WERI-Rb-1 (cell line): Measurements from ENCODE around the gene NUPR1.
"Not testable (repeated sequence)": the region's sequence is repeated elsewhere in the genome, so short reads cannot be mapped to it uniquely, and the experiment has no call there.

ENCODE experiments used
- DNase-seq: peaks from one replicate; pipeline ENCODE4 v3.0.0-alpha.2; 2020
- H3K27ac ChIP-seq: fragments of 250-450 bp; sonication (Bioruptor Pico); 2 replicates; pipeline ENCODE4 v1.5.1; 2020; ENCODE audit warnings: mild to moderate bottlenecking, moderate library complexity
- H3K27me3 ChIP-seq: fragments of 250-450 bp; sonication (Bioruptor Pico); 2 replicates; pipeline ENCODE4 v1.5.1; 2021; ENCODE audit warnings: mild to moderate bottlenecking, low read depth, moderate library complexity; ENCODE audit not compliant: insufficient read depth, severe bottlenecking
- H3K36me3 ChIP-seq: fragments of 250-450 bp; sonication (Bioruptor Pico); 2 replicates; pipeline ENCODE4 v1.5.1; 2020; ENCODE audit warnings: mild to moderate bottlenecking, moderate library complexity
- H3K4me3 ChIP-seq: 2 replicates; pipeline ENCODE4 v1.5.1; 2011; ENCODE audit warnings: low read depth, mild to moderate bottlenecking, control low read depth, low read length
- H3K9me3 ChIP-seq: fragments of 250-450 bp; sonication (Bioruptor Pico); 2 replicates; pipeline ENCODE4 v1.5.1; 2021; ENCODE audit warnings: mild to moderate bottlenecking, moderate library complexity; ENCODE audit not compliant: severe bottlenecking
- CTCF ChIP-seq: IDR thresholded peaks from 2 replicates; pipeline ENCODE4 v1.5.1; 2011; ENCODE audit warnings: low read depth, mild to moderate bottlenecking, control low read depth, inconsistent platforms, low read length

Gene NUPR1

DNA sequence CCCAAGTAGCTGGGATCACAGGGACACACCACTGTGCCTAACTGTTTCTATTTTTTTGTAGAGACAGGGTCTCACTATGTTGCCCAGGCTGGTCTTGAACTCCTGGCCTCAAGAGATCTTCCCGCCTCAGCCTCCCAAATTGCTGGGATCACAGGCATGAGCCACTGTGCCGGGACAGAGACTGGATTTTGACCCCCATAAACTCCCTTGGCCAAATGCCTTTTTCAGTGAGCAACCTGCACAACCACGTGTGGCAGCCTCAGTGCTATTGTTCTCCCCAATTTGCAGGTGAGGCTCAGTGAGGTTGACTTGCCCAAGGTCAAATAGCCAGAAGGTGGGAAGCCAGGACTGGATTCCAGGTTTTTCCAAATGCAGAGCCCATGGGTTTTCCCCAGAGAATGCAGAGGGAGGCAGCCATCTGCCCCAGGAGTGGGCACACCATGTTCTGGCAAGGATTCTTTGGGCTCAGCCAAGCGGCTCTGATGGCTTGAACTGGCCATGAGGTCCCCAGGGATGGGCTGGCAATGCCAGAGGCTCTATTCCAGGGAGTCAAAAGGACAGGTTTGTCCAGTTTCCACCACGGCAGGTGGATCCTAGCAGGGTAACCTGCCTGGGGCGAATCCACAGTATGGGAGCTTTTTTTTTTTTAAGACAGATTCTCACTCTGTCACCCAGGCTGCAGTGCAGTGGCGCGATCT lies 33.9 kb downstream of the NUPR1 start:
- H3K36me3 ChIP-seq: no peaks in the 10 kb centered on the region
- no peaks in the 10 kb centered on the region for H3K27me3 ChIP-seq
- no peak for TF ChIP-seq CTCF
- no peak overlapping the region for H3K27ac ChIP-seq
- H3K9me3 ChIP-seq: no peaks in the 10 kb centered on the region
- no peak overlapping the region for H3K4me3 ChIP-seq
- no peak for DNase-seq

DNA sequence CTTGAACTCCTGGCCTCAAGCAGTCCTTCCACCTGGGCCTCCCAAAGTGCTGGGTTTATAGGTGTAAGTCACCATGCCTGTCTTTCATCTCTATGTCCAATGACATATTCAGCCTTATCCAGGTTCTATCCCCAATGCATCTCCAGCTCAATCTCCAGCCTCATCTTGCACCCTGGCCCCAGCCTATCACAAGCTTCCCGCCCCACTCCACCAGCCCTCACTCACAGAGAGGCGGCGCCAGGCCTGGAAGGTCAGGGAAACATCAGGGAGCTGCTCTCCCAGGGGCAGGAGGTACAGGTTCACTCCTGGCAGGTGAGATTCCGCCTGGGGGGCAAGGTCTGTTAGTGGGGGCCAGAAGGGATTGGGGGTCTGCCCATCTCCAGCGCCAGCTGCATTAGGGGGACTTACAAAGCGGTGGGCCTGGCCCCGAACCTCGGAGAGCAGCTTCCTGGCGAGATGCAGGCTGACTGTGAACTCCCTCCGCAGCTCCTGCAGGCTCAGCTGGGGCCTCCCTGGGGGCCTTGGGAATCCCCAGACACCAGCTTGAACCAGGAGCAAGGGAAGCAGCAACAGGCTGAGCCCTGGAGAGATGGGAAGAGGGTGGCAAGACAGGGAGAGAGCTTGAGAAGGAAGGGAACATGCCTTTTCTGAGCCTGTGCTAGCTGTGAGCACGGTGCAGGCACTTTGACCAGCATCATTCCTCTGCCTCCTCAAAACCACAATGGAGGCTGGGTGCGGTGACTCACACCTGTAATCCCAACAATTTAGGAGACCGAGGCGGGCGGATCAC lies 35.1 kb downstream of the NUPR1 start:
- TF ChIP-seq CTCF: no peak
- no peak for DNase-seq
- H3K27ac ChIP-seq: no peak overlapping the region

DNA sequence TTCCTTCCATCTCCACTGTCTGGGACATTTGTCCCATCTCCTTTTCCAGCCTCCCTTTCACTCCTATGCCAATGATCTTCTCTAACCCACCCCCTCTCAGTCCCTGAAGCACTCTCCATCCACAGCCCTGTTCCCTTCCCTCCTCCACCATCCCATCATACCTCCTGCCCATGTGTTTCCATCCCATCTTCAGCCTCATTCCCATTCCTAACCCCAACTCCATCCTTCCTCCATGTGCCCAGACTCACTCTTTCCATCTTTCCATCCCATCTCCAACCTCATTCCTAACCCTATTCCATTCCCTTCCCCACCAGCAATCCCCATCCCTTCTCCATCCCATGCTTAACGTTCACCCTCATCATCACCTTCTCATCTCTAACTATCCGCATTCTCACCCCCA lies 36.5 kb downstream of the NUPR1 start:
- H3K27me3 ChIP-seq: no peaks in the 10 kb centered on the region
- no peaks in the 10 kb centered on the region for H3K9me3 ChIP-seq
- no peak overlapping the region for H3K27ac ChIP-seq
- TF ChIP-seq CTCF: no peak
- H3K36me3 ChIP-seq: no peaks in the 10 kb centered on the region
- H3K4me3 ChIP-seq: no peak overlapping the region
- no peak for DNase-seq

More for the DNA sequence above, 35.1 kb downstream of the NUPR1 start:
- Histone ChIP-seq H3K4me3 (no peak overlapping the region), H3K27me3 (no peaks in the 10 kb centered on the region), H3K9me3 (no peaks in the 10 kb centered on the region), H3K36me3 (no peaks in the 10 kb centered on the region)

DNA sequence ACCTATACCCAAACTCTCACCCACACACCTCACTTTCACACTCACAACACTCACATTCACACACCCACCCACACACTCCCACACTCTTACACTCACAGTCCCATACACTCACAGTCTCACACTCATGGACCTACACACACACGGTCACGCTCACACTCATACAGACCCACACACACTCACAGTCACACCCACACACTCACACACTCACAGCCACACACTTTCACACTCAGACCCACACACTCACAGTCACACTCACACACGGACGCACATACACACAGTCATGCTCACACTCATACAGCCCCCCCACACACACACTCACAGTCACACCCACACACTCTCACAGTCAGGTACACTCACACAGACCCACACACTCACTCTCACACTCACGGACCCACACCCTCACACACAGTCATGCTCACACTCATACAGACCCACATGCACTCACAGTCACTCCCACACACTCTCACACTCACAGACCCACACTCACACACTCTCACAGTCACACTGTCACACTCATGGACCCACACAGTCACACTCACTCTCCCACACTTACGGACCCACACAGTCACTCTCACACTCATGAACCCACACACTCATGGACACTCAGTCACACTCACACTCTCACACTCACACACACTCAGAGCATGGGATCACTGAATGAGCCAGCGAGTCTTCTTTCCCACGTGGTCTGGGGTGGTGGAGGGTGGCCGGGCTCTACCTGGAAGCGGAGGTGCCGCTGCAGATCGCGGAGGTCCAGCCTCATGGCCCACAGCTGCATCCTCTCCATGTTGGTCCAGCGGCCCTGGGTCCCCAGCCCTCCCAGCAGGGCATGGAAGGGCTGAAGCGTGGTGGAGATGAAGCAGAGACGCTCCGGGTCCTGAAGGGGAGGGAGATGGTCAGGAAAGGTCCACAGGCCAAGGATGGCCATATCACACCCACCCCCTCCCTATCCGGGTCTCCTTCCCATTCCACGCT lies 37.2 kb downstream of the NUPR1 start:
- no peak for TF ChIP-seq CTCF
- no peak overlapping the region for H3K27ac ChIP-seq
- no peaks in the 10 kb centered on the region for H3K9me3 ChIP-seq
- no peak for DNase-seq
- no peaks in the 10 kb centered on the region for H3K27me3 ChIP-seq
- H3K36me3 ChIP-seq: no peaks in the 10 kb centered on the region
- H3K4me3 ChIP-seq: no peak overlapping the region

DNA sequence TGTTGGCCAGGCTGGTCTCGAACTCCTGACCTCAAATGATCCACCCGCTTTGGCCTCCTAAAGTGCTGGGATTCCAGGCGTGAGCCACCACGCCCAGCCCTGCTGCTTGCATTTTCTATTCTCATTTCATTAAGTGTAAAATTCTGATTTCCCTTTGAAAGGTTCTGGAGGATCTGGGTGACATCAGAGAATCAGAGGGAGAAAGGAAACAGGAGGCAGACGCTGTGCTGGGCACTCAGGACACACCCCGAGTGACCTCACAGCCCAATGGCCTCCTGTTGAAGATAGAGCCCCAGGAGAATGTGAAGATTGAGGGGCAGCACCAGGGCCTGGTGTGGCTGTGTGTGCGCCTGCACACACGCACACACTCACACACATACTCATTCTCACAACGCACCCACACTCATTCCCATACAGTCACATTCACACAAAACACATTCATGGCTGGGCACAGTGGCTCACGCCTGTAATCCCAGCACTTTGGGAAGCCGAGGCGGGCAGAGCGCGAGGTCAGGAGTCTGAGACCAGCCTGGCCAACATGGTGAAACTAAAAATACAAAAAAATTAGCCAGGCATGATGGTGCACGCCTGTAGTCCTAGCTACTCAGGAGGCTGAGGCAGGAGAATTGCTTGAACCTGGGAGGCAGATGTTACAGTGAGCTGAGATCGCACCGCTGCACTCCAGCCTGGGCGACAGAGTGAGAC lies 38.1 kb downstream of the NUPR1 start:
- not testable (repeated sequence) for H3K36me3 ChIP-seq, H3K9me3 ChIP-seq, H3K27ac ChIP-seq, H3K27me3 ChIP-seq, DNase-seq, H3K4me3 ChIP-seq
